Measurements from ENCODE around the gene TMEM150C.
"Not testable (repeated sequence)": the region's sequence is repeated elsewhere in the genome, so short reads cannot be mapped to it uniquely, and the experiment has no call there.

The TMEM150C gene

GRCh38 chr4:82567444-82567843 is 5.7 kb upstream of the TMEM150C start:
- no peak for DNase-seq

GRCh38 chr4:82562564-82562854 is 721 bp upstream of the TMEM150C start:
- DNase-seq: no peak

- no peak for DNase-seq
Measured at GRCh38 chr4:82560853-82561785, 669 bp downstream of the TMEM150C start.

- DNase-seq: no peak
Measured at GRCh38 chr4:82559735-82560120, 2.1 kb downstream of the TMEM150C start.

- DNase-seq: not testable (repeated sequence)
Measured at GRCh38 chr4:82559090-82559734, 2.6 kb downstream of the TMEM150C start.

GRCh38 chr4:82555276-82555675 is 6.5 kb downstream of the TMEM150C start:
- DNase-seq: no peak

- DNase-seq: no peak
Measured at GRCh38 chr4:82553020-82553419, 8.8 kb downstream of the TMEM150C start.

GRCh38 chr4:82551734-82552133 is 10.1 kb downstream of the TMEM150C start:
- no peak for DNase-seq

GRCh38 chr4:82547850-82548249 is 13.9 kb downstream of the TMEM150C start:
- not testable (repeated sequence) for DNase-seq

- no peak for DNase-seq
Measured at GRCh38 chr4:82543131-82543530, 18.7 kb downstream of the TMEM150C start.

- DNase-seq: no peak
Measured at GRCh38 chr4:82542642-82543041, 19.1 kb downstream of the TMEM150C start.

- no peak for DNase-seq
Measured at GRCh38 chr4:82529322-82529721, 32.5 kb downstream of the TMEM150C start.

GRCh38 chr4:82528868-82529267 is 32.9 kb downstream of the TMEM150C start:
- no peak for DNase-seq

- no peak for DNase-seq
Measured at GRCh38 chr4:82528074-82528473, 33.7 kb downstream of the TMEM150C start.

- no peak for DNase-seq
Measured at GRCh38 chr4:82525307-82525911, 36.4 kb downstream of the TMEM150C start.

GRCh38 chr4:82524570-82525152 is 37.1 kb downstream of the TMEM150C start:
- no peak for DNase-seq

- no peak for DNase-seq
Measured at GRCh38 chr4:82523179-82523578, 38.6 kb downstream of the TMEM150C start.

- no peak for DNase-seq
Measured at GRCh38 chr4:82522472-82522871, 39.3 kb downstream of the TMEM150C start.

- no peak for DNase-seq
Measured at GRCh38 chr4:82521283-82521682, 40.5 kb downstream of the TMEM150C start.

- no peak for DNase-seq
Measured at GRCh38 chr4:82519776-82520175, 42.0 kb downstream of the TMEM150C start.

- DNase-seq: no peak
Measured at GRCh38 chr4:82519072-82519471, 42.7 kb downstream of the TMEM150C start.

- no peak for DNase-seq
Measured at GRCh38 chr4:82517043-82517442, 44.7 kb downstream of the TMEM150C start.

- no peak for DNase-seq
Measured at GRCh38 chr4:82515705-82516104, 46.1 kb downstream of the TMEM150C start.

GRCh38 chr4:82513382-82513781 is 48.4 kb downstream of the TMEM150C start:
- no peak for DNase-seq

Data from CD4-positive, alpha-beta T cell treated with Interleukin-6 for 4 hours (primary cell).